ENCODE data around the gene VGLL4. TPM values are rescaled to one million over a fixed set of nuclear protein-coding genes. Genes with fewer than 3 reads are reported as not detected.

VGLL4 gene
- total RNA-seq, 2 experiments from 2014 or later: 36.1 to 74.5 TPM

DNA sequence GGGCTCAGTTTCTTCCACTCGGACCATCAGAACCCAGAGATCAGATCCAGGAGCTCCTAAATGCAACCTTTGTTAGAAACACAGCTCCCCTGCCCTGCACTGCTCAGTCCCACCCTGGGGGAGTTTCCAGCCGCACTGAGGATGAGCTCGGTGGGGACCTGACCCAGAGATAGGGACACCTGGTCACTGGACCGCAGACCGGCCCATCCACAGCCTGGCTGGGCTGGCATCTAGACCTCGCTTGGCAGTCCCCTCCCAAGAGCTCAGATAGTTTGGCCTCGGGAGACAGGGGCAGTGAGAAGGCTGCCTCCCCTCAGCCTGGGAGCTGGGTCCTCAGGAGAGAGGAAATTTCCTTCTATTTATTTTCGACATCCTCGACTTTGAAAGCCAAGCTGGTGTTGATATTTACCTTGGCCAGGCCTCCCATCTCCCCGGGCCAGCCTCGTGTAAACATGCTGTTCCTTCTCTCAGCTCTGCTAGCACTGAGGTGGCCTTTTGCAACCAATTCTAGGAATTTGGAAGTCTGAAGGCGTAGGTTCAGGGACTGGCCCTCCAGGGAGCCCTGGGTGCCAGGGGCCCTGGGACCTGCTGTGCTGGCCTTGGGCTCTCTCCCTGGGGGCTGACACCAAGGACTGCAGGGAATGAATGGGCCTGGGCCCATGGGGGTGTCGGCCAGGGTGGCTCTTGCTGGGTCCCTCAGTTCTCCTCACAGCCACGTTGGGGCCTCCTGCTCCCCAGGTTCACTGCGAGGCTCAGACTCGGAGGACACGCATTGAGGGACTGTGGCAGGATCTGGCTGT is 90.1 kb downstream of the VGLL4 start:
- ChIA-PET CTCF (ENCODE audit: unreplicated experiment) (no interaction called here), POLR2A (interaction anchor here (0.5 to 1.3 kb wide), 3 partner anchors 21 to 90 kb away, joined by 3 to 4 read pairs (median 3); partner anchors contain the start of gene VGLL4)
- no peaks in the 10 kb centered on the region for H3K79me2 ChIP-seq (ENCODE audit: insufficient read depth, low read depth, low read length)

DNA sequence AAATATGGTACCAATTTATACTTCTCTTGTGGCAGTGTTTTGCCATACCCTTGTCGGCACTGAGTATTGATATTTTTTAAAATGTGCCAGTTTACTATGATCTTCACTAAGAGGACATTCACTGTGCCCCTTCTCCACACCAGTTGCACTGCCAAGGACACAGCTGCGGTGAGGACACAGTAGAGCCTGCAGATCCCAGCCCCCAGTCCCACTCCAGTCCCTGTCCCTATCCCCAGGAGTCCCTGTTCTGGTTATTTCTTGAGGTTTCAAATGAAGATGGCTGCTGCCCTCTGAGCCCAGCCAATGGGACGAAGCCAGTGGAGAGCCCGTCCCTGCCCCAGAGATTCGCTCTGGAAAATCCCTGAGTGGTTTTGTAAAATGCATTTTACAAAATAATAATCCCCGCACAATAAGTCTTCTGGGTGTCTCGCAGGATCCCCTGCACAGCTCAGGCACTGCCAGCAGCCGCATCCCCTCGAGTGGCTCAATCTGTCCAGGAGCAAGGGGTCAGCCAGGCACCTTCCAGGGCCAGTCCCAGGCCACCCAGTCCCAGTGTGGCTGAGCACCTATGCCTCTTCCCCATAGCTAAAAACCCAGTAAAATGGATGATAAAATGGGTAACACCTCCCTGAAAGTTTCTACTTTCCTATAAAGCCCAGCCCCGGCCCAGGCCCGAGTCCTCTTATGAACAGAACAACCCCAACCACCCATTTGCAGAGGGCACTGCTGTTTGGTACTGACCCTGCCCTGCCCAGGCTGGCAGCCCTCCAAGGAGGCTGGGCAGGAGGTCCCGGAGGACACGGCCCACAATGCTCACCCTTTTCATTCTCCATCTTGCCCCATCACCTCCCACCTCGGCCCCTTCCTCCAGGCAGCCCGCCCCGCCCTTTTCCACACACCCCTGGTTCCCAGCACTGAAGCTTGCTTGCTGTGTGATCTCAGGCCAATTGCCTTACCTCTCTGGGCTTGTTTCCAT is 91.1 kb downstream of the VGLL4 start:
- no peaks in the 10 kb centered on the region for H3K9me2 ChIP-seq (ENCODE audit: insufficient read depth, low read length)
- intact Hi-C loops (cut with micrococcal nuclease; ENCODE audit: unreplicated experiment): no loop called here
- CTCF ChIA-PET (ENCODE audit: unreplicated experiment): no interaction called here
- H3K4me2 ChIP-seq (ENCODE audit: low read length): no peak overlapping the region
- POLR2A ChIA-PET: interaction anchor here (0.5 to 1.3 kb wide), 2 partner anchors 43 to 91 kb away, joined by 3 to 4 read pairs; partner anchors contain the start of gene VGLL4
- H3K4me3 ChIP-seq (ENCODE audit: low read depth, low read length, poor library complexity, severe bottlenecking): no peak overlapping the region
- BruUV-seq (replicated peaks): no TSS peak
- TF ChIP-seq, protein P1, sequence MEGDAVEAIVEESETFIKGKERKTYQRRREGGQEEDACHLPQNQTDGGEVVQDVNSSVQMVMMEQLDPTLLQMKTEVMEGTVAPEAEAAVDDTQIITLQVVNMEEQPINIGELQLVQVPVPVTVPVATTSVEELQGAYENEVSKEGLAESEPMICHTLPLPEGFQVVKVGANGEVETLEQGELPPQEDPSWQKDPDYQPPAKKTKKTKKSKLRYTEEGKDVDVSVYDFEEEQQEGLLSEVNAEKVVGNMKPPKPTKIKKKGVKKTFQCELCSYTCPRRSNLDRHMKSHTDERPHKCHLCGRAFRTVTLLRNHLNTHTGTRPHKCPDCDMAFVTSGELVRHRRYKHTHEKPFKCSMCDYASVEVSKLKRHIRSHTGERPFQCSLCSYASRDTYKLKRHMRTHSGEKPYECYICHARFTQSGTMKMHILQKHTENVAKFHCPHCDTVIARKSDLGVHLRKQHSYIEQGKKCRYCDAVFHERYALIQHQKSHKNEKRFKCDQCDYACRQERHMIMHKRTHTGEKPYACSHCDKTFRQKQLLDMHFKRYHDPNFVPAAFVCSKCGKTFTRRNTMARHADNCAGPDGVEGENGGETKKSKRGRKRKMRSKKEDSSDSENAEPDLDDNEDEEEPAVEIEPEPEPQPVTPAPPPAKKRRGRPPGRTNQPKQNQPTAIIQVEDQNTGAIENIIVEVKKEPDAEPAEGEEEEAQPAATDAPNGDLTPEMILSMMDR (conservative IDR thresholded peaks at IDR 0.05; ENCODE audit: low read length): no peak
- no peaks in the 10 kb centered on the region for H4K20me1 ChIP-seq (ENCODE audit: insufficient read depth, low read length)
- H3K27ac ChIP-seq (ENCODE audit: low read depth, low read length, poor library complexity, severe bottlenecking): no peak overlapping the region
- no peak for DNase-seq (ENCODE audit: low spot score)
- no peak overlapping the region for H2AFZ ChIP-seq (ENCODE audit: low read length)
- peaks cover 18% of the 10 kb centered on the region for H3K4me1 ChIP-seq (ENCODE audit: insufficient read depth, low read length, poor library complexity, severe bottlenecking)
- no peaks in the 10 kb centered on the region for H3K9me3 ChIP-seq (ENCODE audit: low read length)
- peaks cover 40% of the 10 kb centered on the region for H3K36me3 ChIP-seq (ENCODE audit: insufficient read depth, low read length)
- H3K79me2 ChIP-seq (ENCODE audit: insufficient read depth, low read depth, low read length): no peaks in the 10 kb centered on the region

More for the DNA sequence above, 90.1 kb downstream of the VGLL4 start:
- Histone ChIP-seq H4K20me1 (ENCODE audit: insufficient read depth, low read length) (no peaks in the 10 kb centered on the region), H3K27ac (ENCODE audit: low read depth, low read length, poor library complexity, severe bottlenecking) (no peak overlapping the region), H3K9me3 (ENCODE audit: low read length) (no peaks in the 10 kb centered on the region), H2AFZ (ENCODE audit: low read length) (no peak overlapping the region), H3K9me2 (ENCODE audit: insufficient read depth, low read length) (no peaks in the 10 kb centered on the region), H3K4me1 (ENCODE audit: insufficient read depth, low read length, poor library complexity, severe bottlenecking) (peaks cover 18% of the 10 kb centered on the region), H3K4me3 (ENCODE audit: low read depth, low read length, poor library complexity, severe bottlenecking) (no peak overlapping the region), H3K4me2 (ENCODE audit: low read length) (no peak overlapping the region), H3K36me3 (ENCODE audit: insufficient read depth, low read length) (peaks cover 49% of the 10 kb centered on the region)
- intact Hi-C loops (cut with micrococcal nuclease; ENCODE audit: unreplicated experiment): no loop called here
- no peak for DNase-seq (ENCODE audit: low spot score)
- TF ChIP-seq, protein P1 (conservative IDR thresholded peaks at IDR 0.05; ENCODE audit: low read length): no peak
- TF ChIP-seq EZH2phosphoT487 (IDR thresholded peaks at IDR 0.05; ENCODE audit: borderline replicate concordance, low read depth, low read length): no peak
- no TSS peak for BruUV-seq (replicated peaks)

All from OCI-LY7 (cell line).